Caco-2 (cell line): ENCODE measurements around the gene RPS6KC1. TPM values are rescaled to one million over a fixed set of nuclear protein-coding genes. Genes with fewer than 3 reads are reported as not detected.

Source experiments
- BruUV-seq: library from RNA; stranded (reverse); fragments of 400-500 nt; replicated peaks from 2 replicates; lab custom pipeline; 2021; lab: Mats Ljungman, UMichigan
- CTCF ChIA-PET: fragments of 300-600 bp; sonication (Branson Sonifier 250); formaldehyde crosslinking; loops from one replicate; lab custom pipeline; 2022; ENCODE audit warnings: antibody characterized with exemption; lab: Charles Lee
- POLR2A ChIA-PET: fragments of 300-600 bp; sonication (Branson Sonifier 250); formaldehyde crosslinking; loops from one replicate; lab custom pipeline; 2022; ENCODE audit warnings: antibody characterized with exemption; lab: Charles Lee
- DNase-seq, 2 experiments: peaks; one replicate each; pipeline versions ENCODE4 v3.0.0 to v3.0.0-alpha.2; 2020 to 2022
- H3K27me3 ChIP-seq: replicated peaks from 2 replicates; pipeline ENCODE4 v1.6.0; 2011; ENCODE audit warnings: low read length; ENCODE audit not compliant: control insufficient read depth, insufficient read depth
- H3K36me3 ChIP-seq: 2 replicates; pipeline ENCODE4 v1.5.1; 2011; ENCODE audit warnings: low read length; ENCODE audit not compliant: control insufficient read depth, insufficient read depth
- H3K4me1 ChIP-seq: fragments of 250-450 bp; sonication (Bioruptor Pico); 2 replicates; pipeline ENCODE4 v1.5.1; 2020; ENCODE audit warnings: mild to moderate bottlenecking
- H3K4me3 ChIP-seq: 2 replicates; pipeline ENCODE4 v1.5.1; 2011; ENCODE audit warnings: low read depth, mild to moderate bottlenecking, control low read depth, low read length
- H3K9me3 ChIP-seq: fragments of 250-450 bp; sonication (Bioruptor Pico); 2 replicates; pipeline ENCODE4 v1.5.1; 2020; ENCODE audit warnings: mild to moderate bottlenecking, moderate library complexity
- H3K27ac Mint-ChIP-seq: one replicate; pipeline ENCODE4 v1.8.0; 2022; ENCODE audit warnings: mixed read lengths; ENCODE audit not compliant: unreplicated experiment
- H3K27me3 Mint-ChIP-seq: one replicate; pipeline ENCODE4 v1.8.0; 2022; ENCODE audit warnings: mixed read lengths; ENCODE audit not compliant: insufficient read depth, unreplicated experiment
- H3K36me3 Mint-ChIP-seq: one replicate; pipeline ENCODE4 v1.8.0; 2022; ENCODE audit warnings: mild to moderate bottlenecking, mixed read lengths; ENCODE audit not compliant: insufficient read depth, unreplicated experiment
- H3K4me1 Mint-ChIP-seq: one replicate; pipeline ENCODE4 v1.8.0; 2022; ENCODE audit warnings: low read depth, mixed read lengths; ENCODE audit not compliant: unreplicated experiment
- H3K4me3 Mint-ChIP-seq: one replicate; pipeline ENCODE4 v1.8.0; 2022; ENCODE audit warnings: mild to moderate bottlenecking, moderate library complexity, mixed read lengths; ENCODE audit not compliant: unreplicated experiment
- H3K9me3 Mint-ChIP-seq: one replicate; pipeline ENCODE4 v1.8.0; 2022; ENCODE audit warnings: mixed read lengths; ENCODE audit not compliant: unreplicated experiment
- CTCF ChIP-seq, 2 experiments: fragments of 200-600 bp in 1 of 2; IDR thresholded peaks; 1 replicate in 1 of 2; 2 replicates in 1 of 2; pipeline versions ENCODE4 v1.5.1 to v1.8.0; 2011 to 2022; ENCODE audit warnings: antibody characterized with exemption in 1 of 2, control low read depth in 1 of 2, inconsistent platforms in 1 of 2, low read depth in 1 of 2, low read length in 1 of 2, mild to moderate bottlenecking in 1 of 2, moderate library complexity in 1 of 2; ENCODE audit not compliant: insufficient read depth in 1 of 2, severe bottlenecking in 1 of 2, unreplicated experiment in 1 of 2
- intact Hi-C: fragments of 100-400 bp; cut with micrococcal nuclease; formaldehyde crosslinking; loops from one replicate; pipeline ENCODE4 v1.10.0; 2022; ENCODE audit not compliant: unreplicated experiment
- total RNA-seq: library from RNA; stranded (reverse); gene quantifications from 2 replicates; pipeline ENCODE4 v1.2.3, GENCODE V29; 2022

Gene RPS6KC1
- total RNA-seq, 1 experiment from 2014 or later = 16.4 TPM

GRCh38 chr1:213250446-213250845 lies 199.4 kb downstream of the RPS6KC1 start:
- no peaks in the 10 kb centered on the region for H3K9me3 ChIP-seq
- Mint-ChIP-seq H3K4me3 (no peak overlapping the region), H3K36me3 (no peaks in the 10 kb centered on the region), H3K27ac (no peak overlapping the region), H3K27me3 (no peaks in the 10 kb centered on the region), H3K4me1 (peaks cover 16% of the 10 kb centered on the region), H3K9me3 (no peaks in the 10 kb centered on the region)
- no peak overlapping the region for H3K4me3 ChIP-seq
- CTCF ChIA-PET = no interaction called here
- peaks cover 2% of the 10 kb centered on the region; the same call in 1 of the 2 replicates for H3K36me3 ChIP-seq
- no peaks in the 10 kb centered on the region for H3K27me3 ChIP-seq
- no TSS peak for BruUV-seq
- H3K4me1 ChIP-seq = peaks cover 3% of the 10 kb centered on the region; the same call in 1 of the 2 replicates
- POLR2A ChIA-PET = no interaction called here
- TF ChIP-seq CTCF (IDR thresholded peaks at IDR 0.05; ENCODE audit: insufficient read depth in 1 of 2, low read depth in 1 of 2, low read length in 1 of 2, severe bottlenecking in 1 of 2, unreplicated experiment in 1 of 2) = no peak
- DNase-seq = no peak
- intact Hi-C loops = no loop called here

GRCh38 chr1:213251972-213252371 lies 200.9 kb downstream of the RPS6KC1 start:
- no peak for DNase-seq
- Mint-ChIP-seq H3K27me3 (no peaks in the 10 kb centered on the region), H3K27ac (no peak overlapping the region), H3K4me1 (peaks cover 4% of the 10 kb centered on the region), H3K36me3 (no peaks in the 10 kb centered on the region), H3K9me3 (no peaks in the 10 kb centered on the region), H3K4me3 (no peak overlapping the region)
- BruUV-seq = no TSS peak
- intact Hi-C loops = no loop called here
- Histone ChIP-seq H3K9me3 (no peaks in the 10 kb centered on the region), H3K4me1 (no peaks in the 10 kb centered on the region), H3K27me3 (no peaks in the 10 kb centered on the region), H3K4me3 (no peak overlapping the region), H3K36me3 (peaks cover 2% of the 10 kb centered on the region; the same call in 1 of the 2 replicates)
- ChIA-PET CTCF (no interaction called here), POLR2A (no interaction called here)
- no peak for TF ChIP-seq CTCF (IDR thresholded peaks at IDR 0.05; ENCODE audit: insufficient read depth in 1 of 2, low read depth in 1 of 2, low read length in 1 of 2, severe bottlenecking in 1 of 2, unreplicated experiment in 1 of 2)

- Histone ChIP-seq H3K4me3 (no peak overlapping the region), H3K9me3 (no peaks in the 10 kb centered on the region), H3K36me3 (no peaks in the 10 kb centered on the region), H3K27me3 (no peaks in the 10 kb centered on the region), H3K4me1 (no peaks in the 10 kb centered on the region)
- TF ChIP-seq CTCF (IDR thresholded peaks at IDR 0.05; ENCODE audit: insufficient read depth in 1 of 2, low read depth in 1 of 2, low read length in 1 of 2, severe bottlenecking in 1 of 2, unreplicated experiment in 1 of 2) = no peak
- H3K4me3 Mint-ChIP-seq = no peak overlapping the region
- ChIA-PET POLR2A (no interaction called here), CTCF (no interaction called here)
- H3K27ac Mint-ChIP-seq = no peak overlapping the region
- H3K36me3 Mint-ChIP-seq = no peaks in the 10 kb centered on the region
- no TSS peak for BruUV-seq
- H3K27me3 Mint-ChIP-seq = no peaks in the 10 kb centered on the region
- H3K4me1 Mint-ChIP-seq = no peaks in the 10 kb centered on the region
- H3K9me3 Mint-ChIP-seq = no peaks in the 10 kb centered on the region
- no peak for DNase-seq
- intact Hi-C loops = no loop called here
These were observed 205.5 kb downstream of the RPS6KC1 start for GRCh38 chr1:213256438-213257087.
